OCI-M2 (cell line): ENCODE measurements around the gene TBC1D9B.

Experiments used
- DNase-seq: peaks from one replicate; lab custom pipeline; 2025; ENCODE audit not compliant: unreplicated experiment; lab: John Stamatoyannopoulos, UW

Gene TBC1D9B

DNA sequence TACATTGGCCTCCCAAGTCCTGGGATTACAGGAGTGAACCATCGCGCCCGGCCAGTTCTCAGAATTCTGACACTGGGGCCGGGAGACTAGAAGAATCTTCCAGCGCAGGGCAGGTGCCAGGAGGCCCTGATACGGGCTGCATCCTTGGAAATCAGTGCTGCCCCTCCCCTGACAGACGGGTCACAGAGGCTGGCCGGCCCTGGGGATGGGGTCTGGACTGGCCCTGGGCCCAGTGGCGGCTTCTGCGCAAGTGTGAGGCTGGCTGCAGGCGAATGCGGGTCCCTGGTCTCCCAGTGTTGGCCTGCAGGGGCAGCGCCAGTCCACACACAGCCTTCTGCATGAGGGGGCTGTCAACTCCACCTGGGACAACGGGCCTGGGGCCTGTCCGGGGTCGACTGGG is 831 bp upstream of the TBC1D9B start:
- DNase-seq, result no peak

DNA sequence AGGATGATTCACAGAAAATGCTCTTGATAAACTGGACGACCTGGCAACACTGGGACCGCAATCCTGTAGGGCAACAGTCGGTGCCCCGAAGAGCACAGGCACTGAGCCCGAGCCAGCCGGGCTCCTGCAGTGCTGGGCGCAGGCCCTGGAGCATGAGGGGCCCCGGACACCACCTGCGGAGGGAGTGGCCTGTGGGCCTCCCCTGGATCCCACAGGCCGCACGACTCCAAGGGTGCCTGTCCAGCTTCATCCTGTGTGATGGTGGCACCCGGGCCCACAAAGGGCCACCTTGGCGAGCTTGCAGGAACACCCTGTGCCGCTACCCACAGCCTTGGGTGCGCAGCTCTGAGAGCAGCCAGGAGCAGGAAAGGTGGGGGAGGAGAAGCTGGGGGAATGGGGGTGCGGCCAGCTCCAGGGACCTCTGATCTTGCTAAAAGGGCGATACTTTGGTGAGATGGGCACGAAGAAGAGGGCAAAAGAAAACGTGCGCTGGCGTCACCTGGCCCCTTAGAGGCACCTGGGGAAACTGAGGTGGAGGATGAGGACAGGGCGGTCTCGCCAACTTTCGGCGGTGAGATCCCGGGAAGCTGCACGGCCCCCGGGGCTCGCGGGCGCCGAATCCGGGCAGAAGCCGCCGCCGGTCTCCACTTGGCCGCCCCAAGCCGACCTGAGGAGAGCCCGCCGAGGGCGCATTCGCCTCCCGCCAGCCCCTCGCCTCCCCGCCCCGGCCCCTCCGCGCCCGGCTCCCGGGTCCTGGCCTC is 722 bp downstream of the TBC1D9B start:
- DNase-seq, result no peak

DNA sequence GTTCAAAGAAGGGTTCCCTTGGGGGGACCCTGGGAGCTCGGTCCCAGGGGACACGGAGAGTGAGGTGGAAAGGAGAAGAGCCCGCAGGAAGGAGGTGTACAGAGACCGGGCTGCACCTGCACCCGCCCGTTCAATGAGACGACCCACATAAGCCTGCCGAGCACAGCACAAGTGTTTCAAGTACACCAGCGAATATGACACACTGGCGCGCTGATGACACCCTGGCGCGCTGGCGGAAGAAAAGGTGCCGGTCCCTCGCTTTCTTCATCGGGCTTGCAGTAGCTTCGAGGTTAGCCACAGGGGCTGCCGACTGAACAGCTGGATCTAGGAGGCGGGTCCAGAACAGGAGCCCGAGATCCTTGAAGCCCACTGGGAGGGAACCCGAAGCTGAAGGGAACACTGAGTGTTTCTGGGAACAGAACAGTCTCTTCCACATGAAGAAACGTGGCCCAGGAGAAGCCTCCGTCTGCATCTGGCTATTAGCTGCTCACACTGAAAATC is 1.4 kb downstream of the TBC1D9B start:
- DNase-seq, result no peak

DNA sequence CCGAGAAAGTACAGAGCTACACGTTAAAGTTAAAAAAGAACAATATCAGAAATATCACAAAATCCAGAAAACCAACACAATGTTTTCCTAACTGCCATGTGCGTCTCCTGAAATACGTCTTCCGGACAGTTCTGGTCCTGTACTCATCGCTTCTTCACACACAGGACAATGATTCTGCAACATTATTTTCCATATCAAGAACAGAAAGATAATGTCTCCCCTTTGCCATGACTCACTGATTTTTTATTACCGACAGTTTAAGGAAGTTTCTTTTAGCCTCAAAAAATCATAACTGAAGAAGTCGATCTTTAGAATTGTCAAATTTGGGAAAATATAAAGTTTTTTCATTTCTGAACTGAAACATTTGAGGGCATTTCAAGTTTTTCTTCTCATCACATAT is 2.5 kb downstream of the TBC1D9B start:
- DNase-seq, result no peak

DNA sequence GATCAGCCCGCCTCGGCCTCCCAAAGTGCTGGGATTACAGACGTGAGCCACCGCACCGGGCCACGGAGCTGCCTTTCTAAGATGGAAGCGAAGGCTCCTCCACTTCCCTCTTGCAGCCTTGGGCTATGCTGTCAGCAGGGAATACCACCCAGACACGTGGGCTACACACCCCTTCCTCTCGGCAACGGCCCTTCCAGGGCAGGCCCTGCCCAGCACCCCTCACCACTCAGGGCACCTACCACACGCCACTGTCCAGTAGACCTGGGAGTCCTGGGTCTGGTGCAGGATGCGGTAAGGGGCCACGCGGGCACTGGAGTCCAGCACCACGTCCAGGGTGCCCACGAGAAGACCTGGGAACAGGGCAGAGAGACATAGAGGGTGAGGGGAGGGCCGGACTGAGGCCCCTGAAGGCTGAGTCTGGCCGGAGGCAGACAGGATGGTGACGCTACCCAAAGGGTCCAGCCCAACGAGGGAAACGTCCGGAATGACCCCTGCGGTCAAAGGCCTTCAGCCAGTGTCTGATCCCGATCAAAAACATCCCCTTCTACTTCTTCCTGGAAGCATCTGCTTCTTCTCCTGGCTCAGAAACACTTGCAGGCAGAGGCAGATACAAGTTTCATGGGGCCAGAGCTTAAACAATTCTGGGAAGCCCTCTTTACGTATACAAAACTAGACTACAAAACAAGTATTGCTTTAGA is 3.1 kb downstream of the TBC1D9B start:
- no peak for DNase-seq

DNA sequence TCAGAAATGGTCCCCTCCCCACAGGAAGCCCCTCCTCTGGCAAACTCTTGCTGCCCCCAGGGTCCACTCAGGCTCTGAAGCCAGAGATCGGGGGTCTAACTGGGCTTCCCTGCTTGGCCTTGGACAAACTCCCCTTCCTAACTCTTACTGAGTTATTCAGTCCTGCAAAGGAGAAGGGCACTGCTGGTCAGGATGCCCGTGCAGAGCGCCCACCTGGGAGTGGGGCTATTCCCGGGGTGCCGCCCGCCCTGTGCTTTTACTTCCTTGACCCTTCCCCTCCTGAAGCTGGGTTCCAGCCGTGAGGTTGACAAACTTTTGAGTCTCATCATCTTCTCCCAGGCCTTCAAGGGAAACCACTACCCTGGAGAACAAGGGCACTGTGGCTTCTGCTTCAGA is 4.9 kb downstream of the TBC1D9B start:
- DNase-seq, result no peak

DNA sequence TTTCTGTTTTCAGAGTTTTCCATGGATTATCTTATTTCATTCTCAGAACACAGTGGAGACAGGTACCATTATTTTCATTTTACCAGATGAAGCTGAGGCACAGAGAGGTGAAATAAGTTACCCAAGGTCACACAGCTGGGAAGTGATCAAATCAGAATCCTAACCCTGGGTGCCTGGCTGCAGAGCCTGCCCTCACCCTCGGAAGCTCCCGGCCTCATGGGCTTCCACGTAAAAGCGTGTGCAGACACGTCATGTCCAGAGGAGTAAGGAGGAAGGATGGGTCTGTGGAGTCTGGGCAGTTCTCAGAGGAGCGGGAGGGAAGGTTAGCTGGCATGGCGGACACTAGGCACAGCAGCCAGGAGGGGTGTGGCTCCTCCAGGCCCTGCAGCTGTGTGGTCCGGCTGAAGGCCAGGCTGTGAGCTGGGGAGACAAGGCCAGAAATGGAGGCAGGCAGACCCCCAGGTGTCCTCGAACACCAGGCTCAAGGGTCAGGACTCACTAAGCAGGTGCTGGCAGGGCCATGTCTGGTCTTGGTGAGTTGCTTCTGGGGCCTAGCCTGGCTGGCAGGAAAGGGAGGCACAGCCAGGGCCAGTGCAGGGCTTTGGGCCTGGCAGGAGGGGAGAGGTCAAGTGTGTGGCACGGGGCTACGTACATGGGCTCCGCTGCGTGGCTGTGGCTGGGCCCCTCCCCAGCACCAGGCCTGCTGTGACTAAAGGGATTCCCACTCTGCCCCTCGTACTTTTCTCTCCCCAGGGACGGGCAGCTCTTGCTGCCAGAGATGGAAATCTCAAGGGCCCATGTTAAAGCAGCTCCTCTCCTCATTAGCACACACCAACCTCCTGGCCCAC is 5.6 kb downstream of the TBC1D9B start:
- no peak for DNase-seq

DNA sequence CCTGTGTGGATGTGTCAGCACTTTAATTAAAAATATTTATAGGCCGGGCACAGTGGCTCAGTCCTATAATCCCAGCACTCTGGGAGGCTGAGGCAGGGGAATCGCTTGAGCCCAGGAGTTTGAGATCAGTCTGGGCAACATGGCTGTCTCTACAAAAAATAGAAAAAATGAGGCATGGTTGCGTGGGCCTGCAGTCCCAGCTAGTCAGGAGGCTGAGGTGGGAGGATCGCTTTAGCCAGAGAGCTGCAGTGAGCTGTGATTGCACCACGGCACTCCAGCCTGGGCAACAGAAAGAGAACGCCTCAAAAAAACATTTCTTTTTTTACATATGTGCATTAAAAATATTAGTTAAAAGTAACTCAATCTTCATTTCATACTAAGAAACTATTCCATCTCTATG is 6.2 kb downstream of the TBC1D9B start:
- no peak for DNase-seq

DNA sequence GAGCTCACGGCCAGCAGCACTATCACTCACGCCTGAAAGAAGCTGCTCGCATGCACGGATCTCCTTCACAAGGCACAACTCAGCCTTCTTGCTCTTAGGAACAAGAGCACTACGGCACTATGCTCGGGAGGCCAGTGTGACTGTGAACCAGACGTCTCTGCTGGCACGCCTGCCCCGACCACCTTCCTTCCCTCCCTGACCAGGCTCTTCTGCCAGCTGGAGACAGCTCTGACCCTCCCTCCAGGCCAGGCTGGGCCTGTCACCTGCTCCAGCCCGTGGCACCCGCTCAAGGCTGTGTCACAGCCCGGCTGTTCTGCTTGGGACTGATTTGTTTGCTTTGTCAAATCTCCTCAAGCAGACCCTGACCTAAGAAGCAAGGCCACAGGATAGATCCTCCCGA is 7.0 kb downstream of the TBC1D9B start:
- no peak for DNase-seq

DNA sequence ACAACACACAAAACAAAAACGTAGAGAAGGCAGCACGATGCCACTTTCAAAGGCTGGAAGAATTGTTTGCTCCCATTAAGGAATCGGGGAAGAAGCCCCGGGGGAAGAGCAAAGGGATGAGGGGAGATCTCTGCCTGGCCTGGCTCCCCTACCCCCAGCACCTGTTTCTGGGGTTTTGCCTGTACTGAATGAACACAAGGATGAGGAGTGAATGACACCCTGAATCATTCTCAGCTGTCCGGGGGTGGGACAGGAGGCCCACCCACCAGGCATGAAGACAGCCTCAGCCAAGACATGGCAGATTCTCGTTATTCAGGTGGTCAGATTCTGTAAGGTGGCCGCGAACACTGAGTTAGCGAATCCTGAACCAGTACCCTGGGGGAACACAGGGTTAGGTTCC is 7.5 kb downstream of the TBC1D9B start:
- no peak for DNase-seq

DNA sequence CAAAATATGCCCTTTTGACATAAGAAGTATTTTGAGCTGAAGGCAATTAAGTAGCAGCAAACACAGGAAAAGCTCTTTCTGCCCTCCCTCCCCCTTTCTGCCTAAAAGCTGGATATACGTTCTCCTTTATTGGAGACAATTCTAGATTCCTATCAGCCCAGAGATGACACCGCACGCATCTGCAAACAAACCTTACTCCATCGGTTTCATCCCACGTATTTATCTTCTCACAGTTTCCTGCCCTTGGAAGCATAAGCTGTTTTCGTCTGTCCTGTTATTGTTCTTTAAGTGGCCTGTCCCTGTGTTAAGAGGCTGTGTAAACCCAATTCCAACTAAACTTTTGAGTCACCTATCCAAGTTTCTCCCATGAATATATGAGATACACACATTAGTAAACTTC is 11.8 kb downstream of the TBC1D9B start:
- no peak for DNase-seq

DNA sequence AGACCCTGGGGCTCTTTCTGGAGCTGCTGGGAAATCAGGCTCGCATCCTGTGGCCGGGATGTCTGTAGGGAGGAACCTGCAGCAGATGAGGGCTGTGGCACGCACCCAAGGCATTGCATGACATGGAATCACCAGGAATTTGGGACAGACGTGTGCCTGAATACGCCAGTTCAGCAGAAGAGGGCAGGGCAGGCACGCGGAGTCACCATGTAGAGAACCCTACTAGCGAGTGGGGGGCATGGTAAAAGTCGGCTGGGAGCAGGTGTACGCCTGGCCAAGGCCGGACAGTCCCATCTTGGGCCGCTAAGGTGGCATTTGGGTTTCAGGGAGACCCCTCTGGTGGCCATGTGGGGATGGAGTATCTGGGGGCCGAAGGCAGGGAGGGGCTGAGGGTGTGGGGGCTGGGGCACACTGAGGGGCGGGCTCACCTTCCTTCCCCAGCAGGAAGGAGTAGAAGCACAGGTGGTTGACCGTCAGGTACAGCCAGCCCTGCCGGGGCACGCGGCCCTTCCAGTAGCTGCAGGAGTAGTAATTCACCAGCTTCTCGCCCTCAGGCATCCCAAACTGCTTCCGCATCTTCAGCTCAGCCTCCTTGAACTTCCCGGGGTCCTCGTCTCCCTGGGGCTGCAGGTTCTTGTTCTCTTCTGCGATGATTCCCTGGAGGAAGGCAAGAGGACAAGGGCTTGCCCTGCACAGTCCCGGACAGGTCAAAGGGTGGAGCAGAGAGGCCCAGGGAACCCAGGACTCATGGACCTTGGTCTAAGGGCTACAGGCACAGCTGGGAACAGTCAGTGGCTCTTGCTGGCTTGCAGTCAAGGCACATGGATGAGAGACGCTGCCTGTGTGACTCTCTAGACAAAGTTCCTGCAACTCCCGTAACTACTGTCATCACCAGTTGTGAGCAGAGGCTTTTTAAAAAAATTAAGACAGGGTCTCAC is 13.5 kb downstream of the TBC1D9B start:
- DNase-seq, result no peak

DNA sequence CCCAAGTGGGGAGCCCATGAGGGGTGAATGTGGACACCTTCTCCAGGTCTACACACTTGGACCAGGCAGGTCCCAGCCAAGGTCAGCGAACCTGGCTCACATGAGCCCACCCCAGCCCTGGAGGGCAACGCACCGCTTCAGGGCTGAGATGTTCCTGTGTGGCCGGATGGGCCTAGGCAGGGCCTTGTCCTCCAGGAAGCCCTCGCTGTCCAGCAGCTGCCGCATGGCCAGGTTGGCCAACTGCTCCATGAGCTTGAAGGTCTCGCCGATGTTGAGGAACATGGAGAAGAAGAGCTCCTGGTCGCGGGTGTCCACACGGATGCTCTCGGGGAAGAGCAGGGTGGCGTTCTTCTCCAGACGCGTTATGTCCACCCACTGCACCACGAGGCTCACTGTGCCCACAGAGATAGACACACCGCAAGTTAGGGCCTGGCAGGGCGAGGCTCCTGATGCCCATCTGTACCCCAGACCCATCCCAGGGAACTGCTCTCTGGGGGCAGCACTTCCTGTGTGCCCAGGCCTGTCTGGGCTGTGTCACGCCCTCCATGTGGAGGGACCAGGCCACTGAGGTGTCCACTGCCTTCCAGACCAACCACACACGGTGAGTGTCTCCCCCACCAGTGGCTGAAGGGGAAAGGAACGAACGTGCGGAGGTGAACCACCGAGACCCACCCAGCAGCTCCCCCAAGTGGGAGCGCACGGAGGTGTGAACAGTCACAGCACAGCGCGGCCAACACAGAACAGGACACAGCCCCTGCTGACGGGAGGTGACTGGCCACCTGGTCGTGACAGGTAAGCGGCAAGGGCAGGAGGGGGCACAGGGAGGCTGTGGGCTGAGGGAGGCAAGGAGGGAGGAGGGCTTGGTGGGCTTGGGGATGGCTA is 14.4 kb downstream of the TBC1D9B start:
- DNase-seq, result no peak

DNA sequence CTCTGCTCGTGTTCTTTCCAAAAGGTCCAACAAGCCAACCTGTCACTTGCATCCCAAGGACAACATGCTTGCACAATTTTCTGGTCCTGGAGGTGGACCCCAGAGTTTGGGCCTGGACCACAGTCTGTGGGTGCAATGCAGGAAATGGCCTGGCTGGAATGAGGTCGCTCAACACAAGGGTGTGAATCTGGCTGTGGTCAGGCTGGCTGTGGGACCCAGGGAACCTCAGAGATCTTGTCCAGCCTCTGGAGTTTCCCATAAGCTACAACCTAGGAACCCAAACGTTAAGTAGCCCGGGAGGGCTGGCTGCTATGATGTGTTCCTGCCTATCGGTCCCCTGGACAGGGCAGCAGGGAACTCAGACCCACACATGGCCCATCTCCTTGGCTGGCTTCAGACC is 15.4 kb downstream of the TBC1D9B start:
- DNase-seq, result no peak

DNA sequence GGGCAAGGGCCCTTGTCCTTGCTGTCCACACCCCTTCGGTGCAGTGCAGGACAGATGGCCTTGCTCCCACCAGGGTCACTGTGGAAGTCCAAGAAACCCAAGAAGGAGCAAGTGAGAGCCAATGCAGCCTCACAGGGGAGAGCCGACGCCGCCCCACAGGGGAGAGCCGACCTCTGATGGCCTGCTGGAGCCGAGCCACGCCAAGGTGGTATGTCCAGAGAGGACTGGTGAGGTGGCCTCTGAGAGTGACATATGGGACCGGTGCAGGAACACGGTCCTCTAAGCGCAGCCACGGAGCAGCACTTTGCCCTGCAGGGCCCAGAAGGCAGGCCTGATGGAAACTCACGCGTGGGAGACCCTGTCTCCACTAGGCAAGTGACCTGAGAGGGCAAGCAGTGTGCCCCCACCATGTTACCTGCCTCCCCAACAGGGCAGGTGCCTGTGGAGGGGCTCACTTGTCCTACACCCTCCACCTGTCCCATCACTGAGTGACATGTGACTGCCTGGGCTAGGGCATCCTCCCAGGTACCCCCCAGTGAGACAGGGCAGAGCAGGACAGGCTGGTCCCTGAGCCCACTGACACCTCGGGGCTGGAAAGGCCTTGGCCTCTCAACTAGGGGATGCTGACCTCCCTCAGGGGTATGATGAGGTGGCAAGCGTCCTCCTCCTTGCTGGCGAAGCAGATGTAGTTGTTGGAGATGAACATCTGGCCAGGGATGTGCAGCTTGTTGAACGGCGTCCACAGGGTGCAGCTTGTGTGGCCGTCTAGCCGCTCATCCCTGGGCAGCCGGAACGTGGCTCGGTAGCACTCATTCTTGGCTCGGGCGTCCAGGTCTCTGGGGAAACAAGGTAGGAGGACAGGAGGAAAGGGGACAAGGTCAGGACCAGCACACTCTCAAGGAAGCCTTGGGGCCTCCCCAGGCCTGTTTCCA is 16.7 kb downstream of the TBC1D9B start:
- no peak for DNase-seq

DNA sequence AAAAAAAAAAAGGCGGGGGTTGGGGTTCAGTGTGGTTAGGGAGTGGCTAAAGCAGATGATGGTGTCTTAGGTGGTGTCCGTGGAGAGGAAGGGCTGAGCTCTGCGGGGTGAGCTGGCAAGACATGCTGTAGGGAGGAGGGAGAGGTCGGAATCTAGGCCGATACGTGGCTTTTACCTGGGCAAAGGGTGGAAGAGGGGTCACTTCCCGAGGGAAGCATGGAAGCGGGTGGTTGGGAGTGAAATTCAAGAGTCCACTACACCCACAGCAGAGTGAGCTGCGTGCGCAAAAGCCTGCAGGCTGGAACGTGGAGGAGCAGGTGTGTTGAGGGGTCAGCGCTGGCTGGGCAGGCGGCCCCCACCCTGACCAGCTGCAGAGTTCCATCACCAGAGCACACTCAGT is 17.8 kb downstream of the TBC1D9B start:
- no peak for DNase-seq

DNA sequence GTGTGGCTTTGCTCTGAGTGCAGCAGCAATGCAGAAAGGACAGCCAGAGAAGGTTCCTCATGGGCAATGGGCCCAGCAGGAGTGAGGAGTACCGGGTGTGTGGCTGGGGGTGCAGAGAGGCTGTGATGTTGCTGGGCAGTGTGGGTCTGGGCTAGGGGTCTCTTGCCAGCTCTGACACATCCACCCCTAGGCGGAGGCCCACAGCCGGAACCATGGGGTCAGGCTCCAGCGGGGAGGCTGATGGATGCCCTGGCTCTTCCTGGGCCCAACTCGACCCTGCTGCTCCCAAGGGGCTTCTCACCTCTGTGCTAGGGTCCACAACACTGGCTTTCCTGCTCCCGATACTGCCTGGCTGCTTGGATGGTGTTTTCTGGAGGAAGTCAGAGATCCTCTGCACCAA is 19.9 kb downstream of the TBC1D9B start:
- DNase-seq, result no peak

DNA sequence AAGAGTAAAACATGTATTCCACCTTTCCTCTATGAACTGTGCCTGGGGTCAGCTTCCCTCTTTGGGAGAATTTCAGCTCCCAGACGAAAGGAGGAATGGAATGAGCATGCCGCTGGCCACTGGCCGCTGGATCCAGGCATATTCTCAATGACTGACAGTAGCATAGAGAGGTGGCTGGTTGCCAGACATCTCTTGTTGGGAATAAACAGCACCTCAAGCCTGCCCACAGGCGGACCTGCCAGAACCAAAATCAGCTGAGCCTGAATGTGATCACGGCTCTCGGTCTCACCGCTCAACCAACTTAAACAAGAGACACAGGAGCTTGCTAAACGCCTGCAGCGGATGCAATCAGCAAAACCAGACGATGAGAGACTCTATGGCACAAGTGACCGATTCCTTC is 20.6 kb downstream of the TBC1D9B start:
- no peak for DNase-seq
